Skin of body (tissue), 2 donors: ENCODE data around the gene GUCA2A. TPM values are rescaled to one million over a fixed set of nuclear protein-coding genes. Genes with fewer than 3 reads are reported as not detected.

Experiments
- DNase-seq: peaks from one replicate; lab custom pipeline; 2025; lab: John Stamatoyannopoulos, UW
- total RNA-seq: library from RNA; depleted of rRNA; stranded (reverse); fragments of >200 nt; gene quantifications from one replicate; pipeline ENCODE4 v1.2.3, GENCODE V29; 2014

The GUCA2A gene
- total RNA-seq, 1 donor from 2014 or later, result not detected

GRCh38 chr1:42177541-42177981 lies 13.0 kb upstream of the GUCA2A start:
- DNase-seq, result peak; percentile 12

GRCh38 chr1:42176902-42177519 lies 12.5 kb upstream of the GUCA2A start:
- DNase-seq, result no peak

- no peak for DNase-seq
These were observed 10.9 kb upstream of the GUCA2A start for GRCh38 chr1:42175314-42176054.

- DNase-seq, result peak; percentile 63
These were observed 9.6 kb upstream of the GUCA2A start for GRCh38 chr1:42173961-42174735.

- DNase-seq, result peak; percentile 31
These were observed 8.8 kb upstream of the GUCA2A start for GRCh38 chr1:42173155-42173933.

- peak; percentile 5 for DNase-seq
These were observed 8.0 kb upstream of the GUCA2A start for GRCh38 chr1:42172381-42173133.

GRCh38 chr1:42171679-42172266 lies 7.2 kb upstream of the GUCA2A start:
- DNase-seq, result no peak

GRCh38 chr1:42170779-42171621 lies 6.5 kb upstream of the GUCA2A start:
- no peak for DNase-seq

- DNase-seq, result no peak
These were observed 4.2 kb upstream of the GUCA2A start for GRCh38 chr1:42168763-42169162.

- no peak for DNase-seq
These were observed 3.8 kb upstream of the GUCA2A start for GRCh38 chr1:42168391-42168670.

- no peak for DNase-seq
These were observed 3.3 kb upstream of the GUCA2A start for GRCh38 chr1:42167611-42168390.

- DNase-seq, result no peak
These were observed 1.1 kb upstream of the GUCA2A start for GRCh38 chr1:42165511-42166210.

- DNase-seq, result no peak
These were observed 725 bp downstream of the GUCA2A start for GRCh38 chr1:42163536-42164503.

- DNase-seq, result no peak
These were observed 1.4 kb downstream of the GUCA2A start for GRCh38 chr1:42163114-42163513.

- DNase-seq, result no peak
These were observed 2.4 kb downstream of the GUCA2A start for GRCh38 chr1:42162181-42162580.

GRCh38 chr1:42158189-42158588 lies 6.4 kb downstream of the GUCA2A start:
- DNase-seq, result no peak

GRCh38 chr1:42157667-42158066 lies 6.9 kb downstream of the GUCA2A start:
- DNase-seq, result no peak
